ENCODE measurements around the gene MTMR4.
"Not testable (repeated sequence)": the region's sequence is repeated elsewhere in the genome, so short reads cannot be mapped to it uniquely, and the experiment has no call there.

The MTMR4 gene

DNA sequence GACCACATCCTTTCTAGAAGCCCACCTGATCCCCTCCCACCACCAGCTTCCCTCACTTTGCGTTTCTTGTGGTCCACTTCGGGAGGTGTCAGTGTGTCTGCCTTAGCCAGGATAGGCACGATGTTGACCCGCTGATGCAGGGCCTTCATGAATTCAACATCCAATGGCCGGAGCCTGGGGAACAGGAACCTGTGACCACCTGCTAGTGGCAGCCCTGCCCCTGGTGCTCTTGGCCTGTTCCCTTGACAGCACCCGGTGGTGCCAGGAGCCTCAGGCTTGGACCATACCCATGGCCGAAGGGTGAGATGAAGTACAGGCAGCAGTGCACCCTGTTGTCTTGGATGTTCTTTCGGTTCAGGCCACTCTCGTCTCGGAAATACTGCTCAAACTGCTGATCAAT lies 7.2 kb upstream of the MTMR4 start:
- DNase-seq = no peak

DNA sequence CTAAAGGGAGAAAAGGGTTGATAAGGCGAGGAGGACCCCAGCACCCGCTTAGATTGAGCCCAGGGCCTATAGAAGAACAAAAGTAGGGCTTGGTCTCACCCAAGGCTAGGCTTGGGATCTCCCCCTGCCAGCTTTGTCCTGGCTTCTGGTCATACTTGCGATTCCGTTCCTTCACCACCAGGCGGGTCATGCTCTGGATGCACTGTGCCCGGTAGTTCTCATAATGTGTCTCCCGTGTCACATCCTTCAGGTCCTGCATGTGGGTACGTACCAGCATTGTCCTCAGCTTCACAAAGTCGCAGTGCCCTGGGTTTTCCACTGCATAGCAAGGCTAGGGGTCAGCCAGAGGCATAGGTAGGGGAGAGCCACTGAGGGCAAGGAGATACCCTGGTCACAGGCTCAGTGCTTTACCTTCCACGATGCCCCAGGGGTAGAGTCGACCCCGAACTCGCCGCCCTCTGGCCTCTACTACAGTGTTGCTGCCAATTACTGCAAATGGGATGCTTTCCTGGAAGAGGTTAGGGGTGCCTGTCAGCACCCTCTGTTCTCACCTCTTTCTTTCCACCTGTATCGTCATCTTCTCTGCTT lies 6.5 kb upstream of the MTMR4 start:
- DNase-seq = no peak

DNA sequence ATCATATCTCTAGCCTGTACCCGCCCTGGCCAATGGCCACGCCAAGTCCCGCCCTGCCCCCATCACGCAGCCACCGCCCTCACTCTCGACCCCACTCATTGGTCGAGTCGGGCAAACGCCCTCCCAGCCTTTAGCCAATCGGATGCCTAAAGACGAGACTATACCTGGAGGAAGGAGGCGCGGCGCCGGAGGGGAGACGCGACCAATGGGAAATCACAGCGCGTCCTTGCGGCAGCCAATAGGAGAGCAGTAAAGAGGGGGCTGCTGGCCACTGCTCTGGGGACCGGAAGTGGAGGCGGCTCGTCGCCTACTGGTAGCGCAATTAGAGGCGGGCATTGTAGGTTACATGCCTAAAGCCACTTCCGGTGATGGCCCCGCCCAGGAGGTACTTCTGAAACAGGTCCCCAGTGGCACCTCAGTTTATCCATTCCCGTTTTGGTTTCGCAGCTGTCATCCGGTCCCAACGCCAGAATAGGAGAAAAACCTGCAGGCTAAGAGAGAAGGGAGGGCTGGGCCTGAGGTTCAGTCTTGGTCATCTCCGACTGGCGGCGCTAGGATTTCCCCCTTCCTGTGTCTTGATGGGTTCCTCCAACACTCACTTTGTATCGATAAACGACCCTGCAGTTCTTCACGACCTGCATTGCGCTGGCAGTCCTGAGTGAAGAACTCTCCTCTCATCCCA lies 3.6 kb upstream of the MTMR4 start:
- DNase-seq = peak; percentile 100

DNA sequence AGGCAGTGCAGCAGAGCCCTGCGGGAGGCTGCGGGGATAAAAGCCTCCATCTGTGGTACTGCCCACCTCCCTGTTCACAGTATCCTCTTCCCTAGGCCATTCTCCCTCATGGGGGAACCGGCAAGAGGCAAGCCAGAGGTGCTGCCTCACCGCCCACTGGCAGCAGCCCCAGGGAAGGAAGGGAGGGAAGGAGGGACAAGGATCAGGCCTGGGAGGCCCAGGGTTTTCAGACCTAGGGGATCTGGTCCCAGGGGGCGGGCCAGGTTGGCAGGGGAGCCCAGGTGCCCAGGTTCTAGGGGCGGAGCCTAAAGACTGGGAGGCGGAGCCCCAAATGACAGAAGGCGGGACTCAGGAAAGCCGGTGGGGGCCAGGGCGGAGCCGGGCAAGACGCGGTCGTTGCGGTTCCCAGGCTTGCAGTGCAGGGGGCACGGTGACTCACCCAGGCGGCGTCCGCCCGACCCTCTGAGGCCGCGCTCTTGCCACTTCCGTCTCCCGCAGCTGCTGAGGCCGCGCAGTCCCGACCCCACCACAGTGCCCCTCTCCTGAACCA lies 3.0 kb upstream of the MTMR4 start:
- no peak for DNase-seq

DNA sequence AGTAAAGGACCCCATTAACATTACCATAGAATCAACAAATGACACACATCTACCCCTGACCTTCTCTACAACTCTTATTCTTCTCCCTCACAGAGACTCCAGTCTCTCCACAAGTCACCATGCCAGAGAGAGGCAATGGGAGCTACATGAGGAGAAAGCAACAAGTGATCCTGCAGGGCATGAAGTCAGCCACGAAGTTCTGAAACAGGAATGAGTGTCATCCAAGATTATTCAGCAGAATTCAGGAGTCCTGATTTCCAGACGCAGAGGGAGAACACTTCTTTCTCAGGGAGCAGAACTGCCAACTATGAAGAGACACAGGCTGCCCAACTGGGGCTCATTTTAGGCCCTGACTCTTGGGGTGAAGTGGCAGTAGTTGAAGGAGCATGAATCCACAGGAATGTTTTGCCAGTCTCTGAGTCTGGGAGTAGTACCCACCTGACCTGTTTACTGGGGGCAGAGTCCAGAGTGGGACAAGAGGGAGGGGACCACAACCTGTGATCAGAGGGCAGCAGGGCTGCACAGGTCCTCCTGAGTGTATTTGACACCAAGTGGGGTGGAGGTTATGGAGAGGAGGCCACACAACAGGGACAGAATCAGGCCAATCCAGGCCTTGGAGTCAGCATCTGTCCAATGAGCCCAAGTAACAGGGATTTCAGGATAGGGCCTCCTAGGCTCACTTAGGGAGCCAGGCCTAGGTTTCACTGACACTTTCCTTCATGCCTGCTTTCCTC lies 2.4 kb upstream of the MTMR4 start:
- DNase-seq = no peak

DNA sequence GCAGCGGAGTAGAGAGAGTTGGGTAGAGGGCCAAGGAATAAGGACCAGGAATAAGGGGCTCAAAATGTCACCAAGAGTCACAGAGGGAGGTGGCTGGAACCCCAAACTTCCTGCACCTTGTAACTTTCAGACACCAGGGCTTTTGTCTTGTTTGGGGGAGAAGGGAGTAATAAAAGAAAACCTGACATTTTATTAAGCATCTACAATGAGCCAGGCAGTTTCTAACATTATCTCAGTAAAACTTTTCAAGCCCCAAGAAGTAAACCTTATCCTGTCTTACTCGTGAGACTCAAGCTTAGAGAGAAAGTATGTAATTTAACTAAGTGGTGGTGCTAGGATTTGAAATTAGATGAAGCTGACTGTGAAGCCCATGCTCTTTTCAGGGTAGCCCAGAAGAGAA lies 848 bp upstream of the MTMR4 start:
- DNase-seq = no peak

DNA sequence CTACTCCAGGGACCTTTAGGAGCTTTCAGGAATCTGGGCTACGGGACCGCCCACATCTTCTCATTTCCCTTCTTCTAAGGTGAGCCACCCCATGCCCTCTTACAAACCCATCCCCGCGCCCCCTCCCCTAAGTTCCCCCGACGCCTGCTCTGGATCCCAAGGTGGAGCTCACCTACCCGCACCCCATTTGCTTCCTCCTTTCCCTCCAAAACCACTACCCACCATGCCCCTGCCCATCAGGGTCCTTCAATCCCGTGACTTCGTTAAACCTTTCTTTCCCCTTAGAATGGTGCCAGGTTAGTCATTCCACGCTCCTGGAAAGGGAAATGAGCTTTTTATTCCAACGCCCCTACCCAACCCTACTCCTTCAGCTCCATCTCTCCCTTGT lies 326 bp upstream of the MTMR4 start:
- DNase-seq = no peak

DNA sequence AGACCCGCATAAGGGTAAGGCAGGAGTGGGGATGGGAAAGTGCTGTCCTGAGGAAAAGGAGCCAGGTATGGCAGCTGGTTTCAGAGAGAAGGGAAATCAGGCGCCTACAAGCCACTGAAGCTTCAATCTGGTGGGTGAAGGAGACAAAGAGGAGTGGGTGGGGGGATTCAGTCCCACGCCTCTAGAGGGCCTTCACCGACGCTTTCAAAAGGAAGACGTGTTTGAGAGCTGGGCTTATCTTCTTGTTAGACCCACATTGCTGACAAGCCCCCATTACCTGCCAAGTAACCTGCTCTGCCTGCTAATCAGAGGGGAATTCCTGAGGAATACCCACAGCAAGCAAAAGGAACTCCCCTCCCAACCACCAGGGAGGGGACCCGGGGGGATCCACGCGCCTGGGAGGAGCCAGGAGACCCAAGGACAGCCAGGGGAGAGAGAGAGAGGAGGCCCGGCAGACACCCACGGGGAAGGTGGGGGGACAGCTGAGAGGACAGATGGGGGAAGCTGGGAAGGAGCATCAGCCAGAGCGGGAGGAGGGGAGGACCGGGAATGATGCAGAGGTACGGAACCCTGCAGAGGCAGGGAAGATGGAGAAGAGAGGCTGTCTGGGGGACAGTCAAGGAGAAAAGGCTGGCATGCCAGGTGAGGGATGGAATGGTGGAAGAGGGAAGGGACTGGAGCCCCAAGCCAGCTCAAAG lies 1.0 kb downstream of the MTMR4 start:
- no peak for DNase-seq

DNA sequence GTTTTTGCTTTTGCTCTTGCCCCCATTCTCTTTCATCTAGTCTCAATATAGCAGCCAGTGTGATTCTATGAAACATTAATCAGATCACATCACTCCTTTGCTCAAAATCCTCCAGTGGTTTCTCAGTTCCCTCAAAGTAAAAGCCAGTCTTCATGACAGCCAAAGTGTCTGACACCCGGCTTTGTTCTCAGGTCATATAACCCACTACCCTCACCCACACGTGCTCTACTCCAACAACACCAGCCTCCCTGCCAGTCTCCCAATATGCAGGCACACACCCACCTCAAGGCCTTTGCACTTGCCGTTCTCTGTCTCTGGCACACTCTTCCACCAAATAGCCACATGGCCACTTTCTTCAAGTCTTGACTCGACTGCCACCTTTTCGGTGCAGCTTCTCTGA lies 4.4 kb downstream of the MTMR4 start:
- DNase-seq = no peak

DNA sequence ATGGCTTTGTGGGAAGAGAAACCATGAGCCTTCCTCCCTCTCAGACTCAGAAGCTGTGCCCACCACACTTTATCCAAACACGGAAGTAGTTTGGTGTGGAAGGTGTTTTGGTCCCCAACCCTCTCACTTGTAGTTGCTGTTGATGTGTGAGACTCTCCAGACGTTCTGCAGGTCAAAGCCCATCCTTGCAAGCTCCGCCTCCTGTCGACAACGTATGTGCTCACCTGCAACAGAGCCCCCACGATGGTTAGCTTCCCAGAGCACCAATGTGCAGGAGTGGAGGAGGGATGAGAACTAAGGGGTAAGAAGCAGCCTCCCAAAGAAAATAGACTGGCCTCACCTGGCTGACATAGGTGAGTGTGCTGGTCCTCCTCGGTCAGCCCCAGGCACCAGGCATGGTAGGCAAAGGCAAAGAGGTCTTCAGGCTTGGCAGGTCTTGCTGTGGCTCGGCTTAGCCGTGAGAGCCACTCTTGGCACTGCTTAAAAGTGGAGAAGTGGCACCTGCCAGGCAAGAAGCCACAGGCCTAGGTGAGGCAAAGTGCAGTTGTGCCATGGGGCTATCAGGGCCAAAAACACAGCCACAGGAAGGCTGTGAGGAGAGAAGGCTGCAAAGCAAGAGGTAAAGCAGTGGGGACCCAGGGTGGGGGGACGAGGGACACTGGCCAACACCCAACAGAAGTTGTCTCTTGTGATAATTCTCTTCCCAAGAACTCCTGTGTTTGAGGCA lies 5.9 kb downstream of the MTMR4 start:
- DNase-seq = no peak

DNA sequence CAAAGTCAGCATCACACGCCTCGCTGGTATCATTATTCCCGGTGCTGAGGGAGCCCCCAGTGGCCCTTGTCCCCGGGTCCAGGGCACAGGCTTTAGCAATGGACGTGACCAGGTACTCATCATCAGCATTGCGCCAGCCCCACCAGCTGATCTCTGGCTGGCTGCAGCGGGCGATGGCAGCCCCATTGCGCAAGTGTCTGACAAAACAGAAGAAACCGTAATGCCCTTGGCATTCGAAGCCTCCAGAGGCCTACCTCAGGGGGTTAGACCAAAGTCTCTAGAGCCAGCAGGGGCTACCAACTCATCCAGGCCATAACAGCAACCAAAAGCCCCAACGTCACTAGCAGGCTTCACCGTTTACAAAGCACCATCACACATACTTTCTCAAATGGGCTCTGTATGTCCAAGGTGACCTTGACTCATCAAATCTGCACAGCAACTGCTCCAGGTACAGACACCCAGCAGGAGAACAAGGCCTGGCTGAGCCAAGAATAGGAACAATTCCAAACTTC lies 7.3 kb downstream of the MTMR4 start:
- no peak for DNase-seq

DNA sequence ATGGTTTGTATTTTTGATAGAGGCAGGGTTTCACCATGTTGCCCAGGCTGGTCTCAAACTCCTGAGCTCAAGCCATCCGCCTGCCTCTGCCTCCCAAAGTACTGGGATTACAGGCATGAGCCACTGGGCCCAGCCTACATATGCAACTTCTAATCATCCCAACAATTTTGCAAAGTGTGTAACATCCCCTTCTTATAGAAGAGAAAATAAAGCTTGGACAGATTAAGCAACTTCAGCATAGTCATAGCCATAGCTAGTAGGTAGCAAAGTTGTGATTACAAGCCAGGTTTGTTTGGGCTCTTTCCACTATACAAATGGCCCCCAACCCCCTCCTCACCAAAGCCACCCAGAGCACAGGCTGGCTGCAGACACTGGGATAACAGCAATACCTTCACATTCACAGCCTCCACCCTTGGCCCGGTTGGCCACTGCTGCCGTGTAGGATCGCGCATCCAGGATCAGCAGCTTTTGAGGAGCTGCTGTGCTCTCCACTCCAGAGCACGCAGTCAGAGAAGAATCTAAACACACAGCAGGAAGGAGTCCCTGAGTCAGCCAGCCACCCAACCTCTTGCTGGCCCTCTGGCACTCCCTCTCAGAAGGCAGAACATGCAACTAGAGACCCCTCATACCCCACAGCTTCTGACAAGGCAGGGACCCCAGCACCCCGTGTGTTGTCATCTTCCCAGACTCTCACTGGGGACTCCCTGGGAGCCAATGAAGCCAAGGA lies 7.9 kb downstream of the MTMR4 start:
- DNase-seq = no peak

DNA sequence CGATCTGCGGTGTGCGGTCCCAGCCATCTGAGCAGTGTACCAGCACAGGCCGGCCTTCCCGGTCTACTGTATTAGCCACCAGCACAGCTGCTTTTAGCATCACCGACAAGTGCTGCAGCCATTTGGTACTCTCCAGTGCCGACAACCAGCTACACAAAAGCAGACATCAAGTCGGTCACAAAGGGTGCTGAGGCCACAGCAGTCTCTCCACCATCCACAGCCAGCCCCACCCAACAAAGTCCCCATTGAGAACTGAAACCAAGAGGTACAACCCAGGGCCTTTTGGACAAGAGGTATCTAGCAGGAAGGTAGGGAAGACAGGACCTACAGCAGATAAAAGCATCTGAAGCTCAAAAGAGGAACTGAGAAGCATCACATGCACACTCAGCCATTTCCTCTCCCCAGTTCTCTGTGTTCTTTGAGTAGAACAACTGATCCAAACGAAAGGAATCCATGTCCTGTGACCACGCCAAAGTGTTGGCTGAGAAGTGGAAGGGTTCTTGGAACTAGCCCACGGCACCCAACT lies 9.5 kb downstream of the MTMR4 start:
- DNase-seq = no peak

DNA sequence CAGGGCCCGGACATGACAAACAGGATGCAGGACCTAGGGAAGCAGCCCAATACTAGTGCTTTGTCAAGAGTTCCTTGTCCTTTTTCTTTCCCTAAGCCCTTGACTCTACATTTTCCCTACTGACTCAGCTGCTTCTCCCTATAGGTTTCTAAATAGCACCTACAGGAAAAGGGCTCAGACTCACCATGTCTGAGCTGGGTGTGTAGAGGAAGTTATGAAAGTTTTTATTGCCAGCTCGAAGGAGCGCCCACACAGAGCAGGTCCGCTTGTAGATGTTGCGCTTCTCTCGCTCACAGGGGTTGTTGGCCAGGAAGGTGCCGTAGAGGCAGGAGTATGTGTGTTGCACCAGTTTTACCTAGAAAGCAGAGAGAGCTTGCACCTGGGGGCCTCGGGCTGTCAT lies 10.6 kb downstream of the MTMR4 start:
- DNase-seq = no peak

DNA sequence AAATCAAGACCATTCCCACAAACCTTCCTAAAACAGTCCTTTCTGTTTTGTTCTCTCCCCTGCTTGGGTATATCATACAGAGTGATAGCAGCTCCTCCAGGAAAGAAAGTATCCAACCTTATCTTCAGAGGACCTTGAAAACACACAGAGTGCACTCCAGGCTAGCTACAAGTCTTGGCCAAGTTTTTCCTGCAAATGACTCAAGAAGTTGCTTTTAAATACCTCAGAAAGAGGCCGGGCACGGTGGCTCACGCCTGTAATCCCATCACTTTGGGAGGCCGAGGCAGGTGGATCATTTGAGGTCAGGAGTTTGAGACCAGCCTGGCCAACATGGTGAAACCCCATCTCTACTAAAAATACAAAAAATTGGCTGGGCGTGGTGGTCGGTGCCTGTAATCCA lies 11.3 kb downstream of the MTMR4 start:
- not testable (repeated sequence) for DNase-seq

DNA sequence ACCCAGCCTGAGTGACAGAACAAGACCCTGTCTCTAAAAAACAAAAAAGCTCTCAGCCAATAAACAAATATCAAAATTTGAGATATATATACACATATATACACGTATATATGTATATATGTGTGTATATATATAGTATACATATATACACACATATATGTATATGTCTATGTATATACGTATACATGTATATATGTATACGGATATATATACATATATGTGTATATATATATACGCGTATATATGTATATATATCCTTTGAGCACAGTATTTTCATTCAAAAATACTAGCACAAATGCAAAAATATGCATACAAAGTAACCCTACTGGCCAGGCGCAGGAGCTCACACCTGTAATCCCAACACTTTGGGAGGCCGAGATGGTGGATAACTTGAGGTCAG lies 13.0 kb downstream of the MTMR4 start:
- no peak for DNase-seq

DNA sequence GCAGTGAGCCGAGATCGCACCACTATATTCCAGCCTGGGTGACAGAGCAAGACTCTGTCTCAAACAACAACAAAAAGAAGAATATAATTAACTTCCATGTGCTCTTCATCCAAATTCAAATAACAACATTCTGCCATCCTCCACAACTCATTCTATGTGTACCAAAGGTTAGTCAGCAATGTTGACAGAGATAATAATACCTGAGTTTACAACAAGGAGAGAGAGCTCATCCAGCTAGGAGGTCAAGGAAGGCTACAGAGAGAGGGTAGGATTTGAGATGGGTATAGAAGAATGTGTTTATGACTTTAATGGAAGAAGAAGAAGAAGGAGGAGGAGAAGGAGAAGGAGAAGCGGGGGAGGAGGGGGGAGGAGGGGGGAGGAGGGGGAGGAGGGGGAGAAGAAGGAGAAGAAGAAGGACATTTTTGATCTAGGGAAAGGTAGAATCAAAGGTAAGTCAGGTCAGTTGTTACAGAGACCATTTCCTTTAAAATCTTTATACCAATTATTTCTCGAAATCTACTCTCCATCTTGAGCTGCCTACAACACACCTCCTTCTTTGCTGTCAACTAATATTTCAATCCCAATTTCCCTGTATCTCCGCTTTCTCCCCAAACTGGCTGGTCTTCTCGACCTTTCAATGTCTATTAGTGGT lies 16.1 kb downstream of the MTMR4 start:
- DNase-seq = no peak

DNA sequence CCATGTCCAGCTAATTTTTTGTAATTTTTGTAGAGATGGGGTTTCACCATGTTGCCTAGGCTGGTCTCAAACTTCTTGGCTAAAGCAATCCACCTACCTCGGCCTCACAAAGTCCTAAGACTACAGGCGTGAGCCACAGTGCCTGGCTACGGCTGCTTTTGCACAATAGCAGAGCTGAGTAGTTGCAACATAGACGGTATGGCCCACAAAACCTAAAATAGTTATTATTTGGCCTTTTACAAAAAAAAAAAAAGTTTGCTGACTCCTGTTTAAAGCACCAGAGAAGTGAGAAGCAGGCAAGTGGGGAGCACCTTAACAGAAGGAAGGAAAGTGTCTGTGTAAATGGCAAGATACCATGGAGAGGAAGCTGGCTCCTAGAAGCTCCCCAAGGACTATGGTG lies 20.9 kb downstream of the MTMR4 start:
- DNase-seq = no peak

DNA sequence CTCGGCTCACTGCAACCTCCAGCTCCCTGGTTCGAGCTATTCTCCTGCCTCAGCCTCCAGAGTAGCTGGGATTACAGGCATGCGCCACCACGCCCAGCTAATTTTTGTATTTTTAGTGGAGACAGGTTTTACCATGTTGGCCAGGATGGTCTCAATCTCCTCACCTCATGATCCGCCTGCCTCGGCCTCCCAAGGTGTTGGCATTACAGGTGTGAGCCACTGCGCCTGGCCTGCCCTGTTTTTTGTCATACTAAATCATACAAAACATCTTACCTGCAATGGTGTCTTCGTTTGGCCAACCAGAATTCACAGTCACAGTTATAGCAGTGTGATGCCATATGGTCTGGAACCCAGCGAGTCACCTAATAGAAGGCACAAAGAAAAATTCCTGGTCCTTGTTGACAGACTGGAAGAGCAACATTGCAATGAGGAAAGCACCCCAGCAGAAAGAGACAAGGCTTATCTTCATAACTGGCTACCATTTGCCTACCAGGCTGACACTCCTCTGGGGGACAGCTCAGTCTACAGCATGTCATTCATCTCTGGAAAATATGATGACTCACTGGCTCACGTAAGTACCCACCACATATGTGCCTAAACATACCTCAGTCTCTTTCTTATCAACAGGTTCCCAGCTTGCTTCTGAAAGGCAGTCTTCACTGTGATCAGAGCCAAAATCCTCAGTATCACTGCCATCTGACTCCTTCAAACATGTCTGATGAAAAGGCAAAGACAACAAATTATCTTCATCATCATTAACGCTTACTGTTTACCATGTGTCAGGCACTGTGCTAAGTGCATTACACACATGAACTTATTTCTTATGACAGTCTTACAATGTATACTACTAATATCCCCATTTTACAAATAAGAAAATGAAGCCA lies 22.0 kb downstream of the MTMR4 start:
- no peak for DNase-seq

DNA sequence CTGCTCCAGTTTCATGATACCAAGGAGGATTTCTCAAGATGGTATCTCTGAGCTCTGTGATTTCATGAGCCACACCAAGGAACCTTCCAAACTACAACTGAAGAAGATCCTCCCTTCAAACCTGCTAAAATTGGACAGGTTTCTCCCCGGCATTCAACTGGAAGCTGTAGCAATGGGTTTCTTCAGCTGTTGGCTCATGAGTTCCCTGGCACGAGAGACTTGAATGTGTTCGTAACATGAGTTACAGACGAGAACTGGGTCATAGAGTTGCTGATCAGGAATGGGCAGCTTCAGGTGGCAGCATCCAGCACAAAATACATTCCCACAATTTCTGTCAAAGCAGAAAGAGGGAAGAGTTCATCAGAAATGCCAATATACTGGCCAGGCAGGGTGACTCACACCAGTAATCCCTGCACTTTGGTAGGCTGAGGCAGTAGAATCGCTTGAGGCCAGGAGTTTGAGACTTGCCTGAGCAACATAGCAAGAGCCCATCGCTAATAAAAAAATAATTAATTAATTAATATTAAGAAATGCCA lies 22.9 kb downstream of the MTMR4 start:
- DNase-seq = no peak

All from NK-92 treated with Interleukin-12 subunit alpha and Interleukin-12 subunit beta, amount 100 ng/mL, for 24 hours (cell line).